H1 (cell line): Measurements from ENCODE around the gene LY6G6D. TPM values are rescaled to one million over a fixed set of nuclear protein-coding genes. Genes with fewer than 3 reads are reported as not detected.

Experiments
- CHD7 ChIP-seq: fragments of 300-600 bp; sonication (generic); IDR thresholded peaks from 2 replicates; pipeline ENCODE4 v1.7.1; 2012; ENCODE audit warnings: low read length, moderate library complexity, mild to moderate bottlenecking, inconsistent platforms; ENCODE audit not compliant: insufficient replicate concordance
- MAFK ChIP-seq: IDR thresholded peaks from 2 replicates; pipeline ENCODE4 v1.6.1; 2012; ENCODE audit warnings: low read depth, mild to moderate bottlenecking, improper control_type of control experiment, low read length
- RFX5 ChIP-seq: IDR thresholded peaks from 2 replicates; pipeline ENCODE4 v1.6.1; 2011; ENCODE audit warnings: low read depth, low read length, improper control_type of control experiment, borderline replicate concordance
- SP4 ChIP-seq: IDR thresholded peaks from 2 replicates; pipeline ENCODE4 v1.6.1; 2012; ENCODE audit warnings: low read length, inconsistent platforms
- polyA plus RNA-seq, 7 experiments: library from polyadenylated mRNA; depleted of rRNA in 3 of 7; stranded (reverse) in 5 of 7; unstranded in 2 of 7; fragments of >200 nt in 5 of 7; fragments of 200-250 nt in 2 of 7; gene quantifications; 1 replicate in 5 of 7; 2 replicates in 1 of 7; 4 replicates in 1 of 7; pipeline versions ENCODE4 v1.2.1 to v1.2.3, GENCODE V29; 2011 to 2013; ENCODE audit warnings: missing spikeins in 2 of 7, mixed read lengths in 2 of 7
- total RNA-seq: library from RNA; stranded (reverse); fragmentation: NEBNext Ultra II Directional; extraction: Animal tissue kit (Norgen Biotek cat#: 25700); gene quantifications from 2 replicates; pipeline ENCODE4 v1.2.1, GENCODE V29; 2021

The LY6G6D gene
- total and polyA plus RNA-seq, 2 of the 8 experiments (the other 6 are each of a cell fraction or from before 2014, with no cell fraction given) = 1.8 TPM; not detected in 1

- TF ChIP-seq CHD7 (no peak), SP4 (no peak), RFX5 (no peak), MAFK (no peak)
- TF ChIP-seq, all 59 proteins: peak for 0
Measured at GRCh38 chr6:31712296-31712695, 2.9 kb upstream of the LY6G6D start (continued).
